ENCODE data around the gene CASP8. TPM values are rescaled to one million over a fixed set of nuclear protein-coding genes. Genes with fewer than 3 reads are reported as not detected.
"Not testable (repeated sequence)": the region's sequence is repeated elsewhere in the genome, so short reads cannot be mapped to it uniquely, and the experiment has no call there.

The CASP8 gene
- total RNA-seq, 1 donor from 2014 or later: 7.6 TPM

- DNase-seq (ENCODE audit: low spot score): not testable (repeated sequence)
Observed at GRCh38 chr2:201239167-201239935, 21.0 kb upstream of the CASP8 start.

GRCh38 chr2:201242571-201243277, 17.6 kb upstream of the CASP8 start:
- DNase-seq (ENCODE audit: low spot score) (no peak), ATAC-seq (no peak)

More at GRCh38 chr2:201239167-201239935, 21.0 kb upstream of the CASP8 start:
- ATAC-seq: peak; percentile 65

GRCh38 chr2:201244829-201245228, 15.5 kb upstream of the CASP8 start:
- DNase-seq (ENCODE audit: low spot score): no peak
- no peak for ATAC-seq

- no peak for ATAC-seq
- no peak for DNase-seq (ENCODE audit: low spot score)
Observed at GRCh38 chr2:201246280-201246679, 14.1 kb upstream of the CASP8 start.

GRCh38 chr2:201248288-201248844, 12.0 kb upstream of the CASP8 start:
- DNase-seq (ENCODE audit: low spot score) (no peak), ATAC-seq (no peak)

- ATAC-seq: no peak
- no peak for DNase-seq (ENCODE audit: low spot score)
Observed at GRCh38 chr2:201249889-201250288, 10.4 kb upstream of the CASP8 start.

- ATAC-seq: no peak
- no peak for DNase-seq (ENCODE audit: low spot score)
Observed at GRCh38 chr2:201250741-201251140, 9.6 kb upstream of the CASP8 start.

- DNase-seq (ENCODE audit: low spot score) (no peak), ATAC-seq (no peak)
Observed at GRCh38 chr2:201254081-201254730, 6.1 kb upstream of the CASP8 start.

- ATAC-seq (no peak), DNase-seq (ENCODE audit: low spot score) (no peak)
Observed at GRCh38 chr2:201255408-201256033, 4.8 kb upstream of the CASP8 start.

- ATAC-seq: no peak
- no peak for DNase-seq (ENCODE audit: low spot score)
Observed at GRCh38 chr2:201256082-201256481, 4.3 kb upstream of the CASP8 start.

GRCh38 chr2:201257381-201257955, 2.9 kb upstream of the CASP8 start:
- DNase-seq (ENCODE audit: low spot score) (no peak), ATAC-seq (peak; percentile 48)

- peak; percentile 70 for ATAC-seq
- peak; percentile 68 for DNase-seq (ENCODE audit: low spot score)
Observed at GRCh38 chr2:201257956-201258665, 2.2 kb upstream of the CASP8 start.

GRCh38 chr2:201258666-201259615, 1.4 kb upstream of the CASP8 start:
- DNase-seq (ENCODE audit: low spot score): no peak
- ATAC-seq: no peak

GRCh38 chr2:201261471-201261870, 1.1 kb downstream of the CASP8 start:
- no peak for ATAC-seq
- DNase-seq (ENCODE audit: low spot score): no peak

GRCh38 chr2:201261906-201262305, 1.6 kb downstream of the CASP8 start:
- DNase-seq (ENCODE audit: low spot score): no peak
- no peak for ATAC-seq

GRCh38 chr2:201262718-201263117, 2.4 kb downstream of the CASP8 start:
- DNase-seq (ENCODE audit: low spot score) (no peak), ATAC-seq (no peak)

GRCh38 chr2:201263779-201264178, 3.4 kb downstream of the CASP8 start:
- ATAC-seq: no peak
- DNase-seq (ENCODE audit: low spot score): no peak

- ATAC-seq: no peak
- no peak for DNase-seq (ENCODE audit: low spot score)
Observed at GRCh38 chr2:201264472-201265173, 4.3 kb downstream of the CASP8 start.

All from left lobe of liver (tissue), 2 donors.